GM19240 (cell line): ENCODE data around the gene ANKRD63.

ENCODE experiments used
- DNase-seq: peaks from one replicate; pipeline ENCODE4 v3.0.0; 2011; ENCODE audit warnings: low spot score; ENCODE audit not compliant: insufficient read length

The ANKRD63 gene

DNA sequence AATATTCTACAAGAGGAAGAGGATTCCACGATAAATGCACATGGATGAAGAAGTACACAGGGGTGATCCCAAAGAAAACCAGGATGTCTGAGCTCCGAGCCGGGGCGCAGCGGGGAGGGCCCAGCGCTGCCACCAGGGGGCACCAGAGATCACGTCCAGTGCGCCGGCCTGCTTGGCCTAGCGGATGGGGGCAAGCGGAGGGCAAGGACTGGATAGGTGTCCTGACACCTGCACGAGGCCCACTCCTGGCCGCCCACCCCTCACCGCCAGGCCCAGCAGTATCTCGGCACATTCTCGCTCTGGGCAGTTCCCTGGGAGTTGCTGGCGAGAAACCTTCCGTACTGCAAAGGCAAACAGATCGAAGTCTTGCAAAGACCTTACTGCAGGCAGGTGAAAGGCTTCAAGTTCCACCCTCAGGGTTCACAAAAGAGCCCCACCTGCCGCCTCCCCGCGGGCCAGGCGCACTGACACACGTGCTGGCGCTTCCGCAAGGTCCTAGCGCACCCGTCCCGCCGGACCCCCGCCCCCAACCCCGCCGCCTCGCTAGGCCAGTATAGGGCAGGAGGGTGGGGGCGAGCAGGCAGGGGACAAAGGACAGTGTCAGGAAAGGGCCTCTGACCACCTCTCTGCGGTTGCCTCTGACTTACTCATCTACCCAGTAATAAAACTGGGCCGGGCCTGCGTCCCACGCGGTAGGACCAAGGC is 3.3 kb downstream of the ANKRD63 start:
- peak; percentile 69 for DNase-seq

DNA sequence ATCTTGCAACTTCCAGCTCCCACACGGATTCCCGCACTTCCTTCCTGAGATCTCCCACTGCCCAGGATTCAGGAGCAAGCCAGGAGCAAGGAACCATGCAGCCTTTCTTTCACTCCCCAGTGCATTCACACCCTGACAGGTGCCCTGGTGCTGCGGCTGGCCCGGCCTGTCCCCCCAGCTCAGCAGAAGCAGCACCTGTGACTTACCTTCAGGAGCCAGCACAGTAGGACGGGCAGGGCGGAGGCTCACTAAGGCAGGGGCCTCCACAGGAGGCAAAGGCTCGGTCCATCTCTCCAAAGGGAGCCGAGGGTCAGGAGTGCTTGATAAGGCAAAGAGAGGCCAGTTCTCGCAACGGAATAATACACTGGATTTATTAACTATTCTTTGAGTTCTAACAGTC is 4.8 kb downstream of the ANKRD63 start:
- no peak for DNase-seq

DNA sequence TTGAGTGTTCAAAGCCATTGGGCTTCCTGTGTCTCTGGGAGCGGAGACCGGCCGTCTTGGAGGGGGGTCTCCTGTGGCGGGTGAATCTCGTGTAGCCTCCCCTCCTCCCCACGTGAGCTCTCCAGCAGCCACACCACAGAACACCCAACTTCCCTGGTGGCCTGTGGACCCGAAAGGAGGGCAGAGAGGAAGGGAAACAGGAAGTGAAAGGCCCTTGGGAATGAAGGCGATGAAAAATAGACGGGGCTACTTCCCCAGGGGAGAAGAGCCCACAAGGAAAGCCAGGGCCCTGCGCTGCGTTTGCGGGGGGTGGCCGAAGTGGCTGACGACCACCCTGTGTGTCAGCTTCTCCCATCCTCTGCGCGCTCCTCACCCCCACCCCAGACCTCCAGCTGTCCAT is 5.4 kb downstream of the ANKRD63 start:
- DNase-seq: no peak

DNA sequence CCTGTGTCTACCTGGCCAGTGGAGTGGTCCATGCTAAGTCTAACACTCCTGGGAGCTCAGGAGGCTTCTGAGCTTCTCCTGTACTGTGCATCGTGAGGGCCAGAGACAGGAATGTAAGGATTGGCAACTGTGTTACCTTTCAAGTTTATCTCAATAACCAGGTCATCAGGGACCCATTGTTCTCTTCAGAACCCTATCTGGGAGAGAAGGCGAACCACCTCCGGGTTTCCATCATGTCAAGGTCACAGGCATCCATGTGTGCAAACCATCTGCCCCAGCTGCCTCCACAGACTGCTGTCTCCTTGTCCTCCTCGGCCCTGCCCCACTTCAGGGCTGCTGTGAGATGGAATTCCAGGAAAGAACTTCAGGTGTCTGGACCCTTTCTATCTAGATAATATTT is 5.9 kb downstream of the ANKRD63 start:
- no peak for DNase-seq

DNA sequence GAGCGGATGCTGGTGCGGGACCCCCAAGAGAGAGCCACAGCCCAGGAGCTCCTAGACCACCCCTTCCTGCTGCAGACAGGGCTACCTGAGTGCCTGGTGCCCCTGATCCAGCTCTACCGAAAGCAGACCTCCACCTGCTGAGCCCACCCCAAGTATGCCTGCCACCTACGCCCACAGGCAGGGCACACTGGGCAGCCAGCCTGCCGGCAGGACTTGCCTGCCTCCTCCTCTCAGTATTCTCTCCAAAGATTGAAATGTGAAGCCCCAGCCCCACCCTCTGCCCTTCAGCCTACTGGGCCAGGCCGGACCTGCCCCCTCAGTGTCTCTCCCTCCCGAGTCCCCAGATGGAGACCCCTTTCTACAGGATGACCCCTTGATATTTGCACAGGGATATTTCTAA is 6.9 kb downstream of the ANKRD63 start:
- DNase-seq: no peak

DNA sequence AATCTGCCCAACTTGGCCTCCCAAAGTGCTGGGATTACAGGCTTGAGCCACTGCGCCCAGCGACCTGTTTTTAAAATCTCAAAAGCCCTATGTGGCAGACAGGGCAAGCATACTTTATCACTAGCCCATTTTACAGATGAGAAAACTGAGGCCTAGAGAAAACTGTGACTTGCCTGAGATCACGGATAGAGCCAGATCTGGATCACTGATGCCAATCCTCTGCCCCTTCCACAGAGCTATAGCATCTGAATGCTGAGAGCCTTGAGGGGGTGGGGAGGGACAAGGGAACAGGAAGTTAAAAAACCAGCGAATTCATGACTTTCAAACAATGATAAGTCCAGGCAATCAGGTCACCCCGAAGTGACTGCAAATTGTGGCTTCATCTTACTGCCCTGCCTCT is 7.3 kb downstream of the ANKRD63 start:
- no peak for DNase-seq

DNA sequence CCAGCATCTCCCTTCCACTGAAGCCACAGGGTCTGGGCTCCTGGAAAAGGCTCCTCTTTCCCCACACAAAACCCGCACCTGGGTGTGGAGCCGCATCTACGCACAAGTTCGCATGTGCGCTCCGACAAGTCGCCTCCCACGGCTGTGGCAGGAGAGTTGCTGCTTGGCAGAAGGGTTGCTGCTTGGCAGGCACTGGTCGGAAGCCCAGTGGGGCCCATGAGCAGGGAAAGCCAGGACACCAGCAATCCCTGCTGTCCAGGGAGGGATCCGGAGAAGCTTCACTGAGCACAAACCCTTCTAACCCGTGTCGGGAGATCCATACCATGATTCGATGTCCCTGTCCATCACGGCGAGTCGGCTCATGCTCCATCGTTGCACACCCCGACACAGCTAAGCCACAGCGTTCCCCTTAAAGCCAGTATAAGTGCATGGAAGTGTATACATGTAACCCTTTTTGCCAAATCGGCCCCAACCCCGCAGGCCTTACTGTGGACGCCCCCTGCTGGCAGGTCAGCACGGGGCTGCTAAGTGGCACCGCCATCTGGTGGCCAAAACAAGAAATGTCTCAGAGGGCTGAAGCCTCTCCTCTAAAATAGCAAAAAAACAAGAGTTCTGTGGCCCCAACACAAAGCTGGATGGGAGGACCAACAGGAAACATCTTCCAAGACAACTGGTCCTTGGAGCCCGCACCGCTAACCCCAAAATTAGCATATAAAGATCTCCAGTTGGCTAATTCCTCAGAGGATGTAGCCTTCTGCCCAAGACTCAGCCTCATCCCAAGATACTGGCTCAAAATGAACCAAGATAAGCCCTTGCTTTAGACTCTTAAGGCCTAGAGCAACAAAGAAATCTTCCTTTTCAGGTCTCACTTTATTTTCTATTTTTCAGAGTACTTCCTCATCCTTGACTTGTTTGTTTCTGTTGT is 8.3 kb downstream of the ANKRD63 start:
- peak; percentile 83 for DNase-seq

DNA sequence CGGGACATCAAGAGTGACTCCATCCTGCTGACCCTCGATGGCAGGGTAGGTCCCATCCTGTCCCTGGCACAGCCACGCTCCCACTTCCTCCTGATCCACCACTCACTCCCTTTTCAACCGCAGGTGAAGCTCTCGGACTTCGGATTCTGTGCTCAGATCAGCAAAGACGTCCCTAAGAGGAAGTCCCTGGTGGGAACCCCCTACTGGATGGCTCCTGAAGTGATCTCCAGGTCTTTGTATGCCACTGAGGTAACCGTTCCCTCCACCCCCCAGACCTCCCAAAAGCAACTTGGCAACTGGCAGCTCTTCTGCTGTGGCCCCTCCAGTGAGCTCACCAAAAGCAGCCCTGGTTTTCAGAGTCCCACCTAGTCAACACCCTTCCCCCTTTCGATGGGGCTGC is 9.4 kb downstream of the ANKRD63 start:
- no peak for DNase-seq

DNA sequence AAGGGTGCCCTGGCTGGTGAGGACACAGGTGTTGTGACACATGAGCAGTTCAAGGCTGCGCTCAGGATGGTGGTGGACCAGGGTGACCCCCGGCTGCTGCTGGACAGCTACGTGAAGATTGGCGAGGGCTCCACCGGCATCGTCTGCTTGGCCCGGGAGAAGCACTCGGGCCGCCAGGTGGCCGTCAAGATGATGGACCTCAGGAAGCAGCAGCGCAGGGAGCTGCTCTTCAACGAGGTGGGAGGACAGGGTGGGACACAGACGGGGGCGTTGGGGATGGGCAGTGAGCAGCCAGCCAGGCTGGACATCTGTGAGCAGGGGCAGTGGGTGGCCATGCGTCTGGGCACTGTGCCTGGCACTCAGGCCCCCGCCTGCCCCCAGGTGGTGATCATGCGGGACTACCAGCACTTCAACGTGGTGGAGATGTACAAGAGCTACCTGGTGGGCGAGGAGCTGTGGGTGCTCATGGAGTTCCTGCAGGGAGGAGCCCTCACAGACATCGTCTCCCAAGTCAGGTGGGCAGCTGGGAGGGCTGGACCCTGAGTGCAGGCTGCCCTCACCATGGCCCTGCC is 10.3 kb downstream of the ANKRD63 start:
- no peak for DNase-seq

DNA sequence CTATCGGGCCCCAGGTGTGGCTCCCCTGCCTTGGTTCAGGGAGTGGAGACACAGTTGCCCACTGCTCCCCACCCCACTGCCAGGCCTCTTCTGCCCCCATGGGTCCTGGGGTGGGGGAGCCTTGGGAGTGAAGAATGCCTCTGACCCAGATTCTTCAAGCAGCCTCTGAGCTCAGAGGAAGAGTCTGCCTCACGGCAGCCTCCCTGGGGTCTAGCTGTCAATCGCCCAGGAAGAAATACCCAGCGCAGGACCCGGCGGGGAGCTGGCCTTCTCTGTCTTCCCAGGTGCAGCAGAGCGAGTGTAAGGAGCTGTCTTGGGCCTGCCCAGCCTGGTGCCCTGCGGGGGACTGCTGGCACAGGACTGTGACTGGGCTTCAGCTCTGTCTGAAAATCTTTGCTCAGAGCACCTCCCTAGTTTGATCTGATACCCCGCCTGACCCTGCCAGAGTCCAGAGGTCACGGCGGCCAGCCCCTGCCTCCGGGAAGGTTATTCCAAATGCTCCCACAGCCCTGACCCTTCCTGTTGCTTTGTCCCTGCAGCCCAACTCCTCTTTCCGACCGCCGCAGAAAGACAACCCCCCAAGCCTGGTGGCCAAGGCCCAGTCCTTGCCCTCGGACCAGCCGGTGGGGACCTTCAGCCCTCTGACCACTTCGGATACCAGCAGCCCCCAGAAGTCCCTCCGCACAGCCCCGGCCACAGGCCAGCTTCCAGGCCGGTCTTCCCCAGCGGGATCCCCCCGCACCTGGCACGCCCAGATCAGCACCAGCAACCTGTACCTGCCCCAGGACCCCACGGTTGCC is 11.0 kb downstream of the ANKRD63 start:
- no peak for DNase-seq

DNA sequence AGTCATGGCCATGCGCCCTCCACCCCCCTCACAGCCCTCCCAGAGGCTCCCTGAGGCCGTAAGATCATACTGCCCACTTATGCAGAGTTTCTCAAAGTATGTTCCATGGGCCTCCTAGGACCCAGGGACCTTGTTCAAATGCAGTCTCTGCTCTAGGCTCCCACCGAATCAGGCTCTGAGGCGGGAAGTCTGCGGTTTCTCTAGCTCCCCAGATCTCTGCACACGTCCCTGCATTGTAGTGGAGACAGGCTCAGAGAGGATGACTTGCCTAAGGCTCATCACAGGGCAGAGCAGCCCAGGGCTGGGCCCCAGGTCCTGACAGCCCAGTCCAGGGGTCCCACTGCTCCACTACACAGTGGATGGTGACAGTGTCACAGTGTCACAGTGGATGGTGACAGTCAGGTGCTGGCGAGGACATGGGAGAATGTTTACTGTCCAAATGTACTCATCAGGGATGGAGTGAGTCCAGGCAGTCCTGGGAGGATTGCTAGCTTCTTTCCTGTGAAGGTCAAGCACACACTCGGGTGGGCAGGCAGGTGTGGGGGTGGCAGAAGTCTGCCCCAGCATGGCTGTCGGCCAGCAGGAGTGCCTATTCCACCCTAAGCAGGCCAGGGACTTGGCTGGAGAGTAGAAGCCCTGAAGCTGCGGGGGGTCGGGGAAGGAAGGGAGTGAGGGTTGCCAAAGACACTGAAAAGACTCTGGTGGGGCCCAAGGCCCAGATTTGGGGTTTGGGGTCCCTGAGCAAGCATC is 12.4 kb downstream of the ANKRD63 start:
- no peak for DNase-seq

DNA sequence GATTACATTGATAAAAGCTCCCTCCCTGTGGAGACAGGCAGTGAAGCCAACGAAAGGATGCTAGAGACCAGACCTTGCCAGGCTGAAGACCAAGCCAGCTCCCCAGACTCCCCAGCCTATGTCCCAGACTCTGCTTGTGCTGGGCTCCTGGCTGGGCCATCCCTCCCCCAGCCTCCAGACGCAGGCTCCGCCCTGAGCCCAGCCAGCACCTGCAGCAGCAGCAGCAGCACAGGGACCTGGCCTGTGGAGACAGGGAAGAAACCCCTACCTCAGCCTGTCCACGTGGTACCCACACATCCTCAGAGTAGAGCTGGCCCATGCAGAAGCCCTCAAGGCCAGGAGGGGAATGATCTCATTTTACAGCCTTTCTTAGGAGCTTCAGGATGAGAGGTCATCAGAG is 13.3 kb downstream of the ANKRD63 start:
- DNase-seq: no peak

DNA sequence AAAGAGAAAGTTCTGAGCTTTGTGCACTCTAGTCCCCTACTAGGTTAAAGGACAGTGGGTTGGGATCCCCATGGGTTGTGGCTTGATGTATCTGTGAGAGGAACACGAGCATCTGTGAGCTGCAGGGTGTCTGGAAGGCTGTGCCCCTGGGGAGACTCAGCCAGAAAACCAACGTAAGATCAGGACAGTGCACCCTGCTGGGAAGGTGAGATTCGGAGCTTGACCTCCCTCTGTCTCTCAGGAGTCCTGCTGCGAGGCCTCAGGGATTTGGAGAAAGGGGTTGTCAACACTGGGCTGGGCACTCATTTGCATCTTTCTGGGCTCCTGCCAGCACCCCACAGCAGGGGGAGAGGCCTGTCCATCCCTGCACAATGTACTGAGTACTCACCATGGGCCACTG is 15.2 kb downstream of the ANKRD63 start:
- no peak for DNase-seq

DNA sequence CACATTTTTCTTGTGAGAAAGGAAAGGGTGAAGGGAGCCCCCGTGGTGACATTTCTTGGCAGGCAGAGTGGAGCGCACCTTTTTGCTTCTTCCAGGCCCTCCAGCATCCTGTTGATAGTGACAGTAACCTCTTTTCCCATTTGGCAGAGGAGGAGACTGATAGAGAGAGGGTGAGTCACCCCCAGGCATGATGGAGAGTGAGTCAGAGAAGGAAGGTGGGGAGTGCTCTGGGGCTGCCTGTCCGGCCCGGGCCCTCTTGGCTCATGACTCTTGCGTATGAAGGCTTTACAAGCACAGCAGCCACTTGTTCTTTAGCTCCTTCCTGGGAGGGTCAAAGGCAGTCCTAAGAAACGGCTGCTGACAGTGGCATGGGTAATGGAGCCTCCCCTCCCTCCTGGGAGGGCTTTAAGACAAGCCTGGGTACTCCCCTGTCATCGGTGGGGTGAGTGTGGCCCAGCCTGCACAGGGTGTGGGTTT is 16.0 kb downstream of the ANKRD63 start:
- no peak for DNase-seq

DNA sequence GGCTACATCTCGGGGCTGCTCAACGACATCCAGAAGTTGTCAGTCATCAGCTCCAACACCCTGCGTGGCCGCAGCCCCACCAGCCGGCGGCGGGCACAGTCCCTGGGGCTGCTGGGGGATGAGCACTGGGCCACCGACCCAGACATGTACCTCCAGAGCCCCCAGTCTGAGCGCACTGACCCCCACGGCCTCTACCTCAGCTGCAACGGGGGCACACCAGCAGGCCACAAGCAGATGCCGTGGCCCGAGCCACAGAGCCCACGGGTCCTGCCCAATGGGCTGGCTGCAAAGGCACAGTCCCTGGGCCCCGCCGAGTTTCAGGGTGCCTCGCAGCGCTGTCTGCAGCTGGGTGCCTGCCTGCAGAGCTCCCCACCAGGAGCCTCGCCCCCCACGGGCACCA is 17.0 kb downstream of the ANKRD63 start:
- DNase-seq: no peak

DNA sequence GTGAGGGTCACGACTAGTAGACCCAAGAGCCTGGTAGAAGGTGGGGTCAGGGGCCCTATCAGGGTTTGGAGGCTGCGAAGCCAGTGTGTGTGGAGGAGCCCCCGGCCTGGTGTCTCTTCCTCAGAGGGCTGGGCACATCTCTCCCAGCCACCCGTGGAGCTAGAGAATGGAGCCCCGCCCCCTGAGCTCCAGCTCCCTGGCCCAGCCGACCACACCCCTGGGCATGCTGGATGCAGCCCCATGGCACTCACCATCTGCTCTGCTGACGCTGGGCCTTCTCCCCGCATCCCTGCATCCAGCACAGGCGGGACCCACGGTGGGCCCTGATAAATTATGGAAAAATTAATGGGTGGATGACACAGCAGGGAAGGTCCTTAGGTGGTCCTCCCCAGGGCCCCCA is 17.5 kb downstream of the ANKRD63 start:
- DNase-seq: no peak

DNA sequence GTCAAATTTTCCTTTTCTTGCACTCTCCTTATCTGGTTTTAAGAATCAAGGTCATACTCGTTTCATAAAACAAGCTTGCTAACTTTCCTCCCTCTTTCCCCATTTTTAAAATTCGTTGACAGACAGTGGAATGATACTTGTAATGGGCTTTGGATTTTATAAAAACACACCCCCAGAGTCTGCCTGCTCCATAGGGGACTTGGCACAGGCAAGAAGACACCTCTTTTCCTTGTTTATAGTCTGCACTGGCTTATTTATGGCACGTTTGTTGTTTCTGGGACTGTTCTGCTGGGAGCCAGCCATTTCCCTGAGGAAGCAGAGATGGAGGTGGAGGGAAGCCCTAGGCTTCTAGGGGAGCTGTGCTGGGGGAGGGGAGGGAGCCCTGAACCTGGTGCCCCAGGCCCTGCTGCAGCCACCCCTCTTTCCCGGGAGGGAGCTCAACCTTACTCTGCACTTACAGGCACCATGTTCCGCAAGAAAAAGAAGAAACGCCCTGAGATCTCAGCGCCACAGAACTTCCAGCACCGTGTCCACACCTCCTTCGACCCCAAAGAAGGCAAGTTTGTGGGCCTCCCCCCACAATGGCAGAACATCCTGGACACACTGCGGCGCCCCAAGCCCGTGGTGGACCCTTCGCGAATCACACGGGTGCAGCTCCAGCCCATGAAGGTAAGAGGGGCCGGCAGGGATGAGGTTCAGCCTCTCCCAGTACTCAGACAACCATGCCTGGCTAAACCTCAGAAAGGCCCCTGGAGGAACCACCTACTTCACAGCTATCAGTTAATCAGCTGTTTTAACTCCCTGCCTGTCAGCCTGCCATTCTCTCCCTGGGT is 18.3 kb downstream of the ANKRD63 start:
- DNase-seq: no peak

DNA sequence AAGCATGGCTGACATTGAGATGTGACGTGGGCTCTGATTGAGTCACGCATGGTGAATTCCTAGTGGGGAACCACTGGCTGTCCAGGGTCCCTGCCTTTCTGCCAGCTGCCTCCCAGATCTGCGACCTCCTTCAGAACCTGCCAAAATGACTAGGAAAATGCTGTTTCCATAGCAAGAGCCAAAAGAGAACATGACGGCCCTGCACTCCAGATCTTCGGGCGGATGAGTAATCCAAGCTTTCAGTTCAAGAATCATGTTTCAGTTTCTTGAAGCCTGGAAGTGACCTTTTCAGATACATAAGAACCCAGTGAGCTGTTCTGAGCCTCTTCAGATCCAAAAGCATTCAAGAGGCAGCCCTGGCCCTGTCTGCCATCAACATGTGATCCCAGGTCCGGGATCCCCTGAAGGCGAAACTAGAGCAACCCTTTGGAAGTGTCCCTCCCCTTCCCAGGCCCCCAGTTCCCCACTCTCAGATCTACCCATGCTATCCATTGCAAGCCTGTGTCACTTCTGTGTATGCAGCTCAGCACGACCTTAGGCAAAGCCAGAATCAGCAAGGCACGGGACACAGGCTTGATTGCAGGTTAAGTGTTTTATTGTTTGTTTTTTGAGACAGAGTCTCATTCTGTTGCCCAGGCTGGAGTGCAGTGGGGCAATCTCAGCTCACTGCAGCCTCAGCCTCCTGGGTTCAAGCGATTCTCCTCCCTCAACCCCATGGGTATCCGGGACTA is 19.7 kb downstream of the ANKRD63 start:
- no peak for DNase-seq

DNA sequence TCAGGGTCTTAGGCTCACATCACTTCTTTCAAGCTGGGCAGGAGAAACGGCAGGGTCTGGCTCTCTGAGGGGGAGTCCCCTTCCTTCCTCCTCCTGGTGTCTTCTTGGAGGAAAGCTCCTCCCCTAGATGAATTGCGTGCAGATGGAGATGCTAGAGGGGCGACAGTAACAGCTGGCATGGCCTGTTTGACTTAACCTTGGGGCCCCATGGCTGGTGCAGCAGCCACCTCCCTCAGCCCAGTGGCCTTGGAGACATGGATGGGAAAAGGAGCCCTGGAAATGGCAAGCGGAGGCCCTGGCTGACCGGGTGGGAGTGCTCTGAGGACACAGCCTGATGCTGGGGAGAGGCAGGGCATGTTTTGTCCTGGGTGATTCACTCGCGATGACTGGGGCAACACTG is 23.8 kb downstream of the ANKRD63 start:
- no peak for DNase-seq
